HFFc6 (cell line): Measurements from ENCODE around the gene DNAH14. TPM values are rescaled to one million over a fixed set of nuclear protein-coding genes. Genes with fewer than 3 reads are reported as not detected.

Experiments used
- DNase-seq: peaks from one replicate; pipeline ENCODE4 v3.0.0-alpha.2; 2018
- H3K27ac Mint-ChIP-seq: 2 replicates; pipeline ENCODE4 v1.8.0; 2020; ENCODE audit warnings: mild to moderate bottlenecking, mixed read lengths
- H3K27me3 Mint-ChIP-seq: 2 replicates; pipeline ENCODE4 v1.8.0; 2021; ENCODE audit warnings: mild to moderate bottlenecking, moderate library complexity, mixed read lengths; ENCODE audit not compliant: insufficient read depth
- H3K36me3 Mint-ChIP-seq: 2 replicates; pipeline ENCODE4 v1.8.0; 2021; ENCODE audit warnings: low read depth, mixed read lengths
- H3K4me1 Mint-ChIP-seq: 2 replicates; pipeline ENCODE4 v1.8.0; 2020; ENCODE audit warnings: low read depth, mixed read lengths
- H3K4me3 Mint-ChIP-seq: 2 replicates; pipeline ENCODE4 v1.8.0; 2020; ENCODE audit warnings: mild to moderate bottlenecking, moderate library complexity, mixed read lengths
- H3K9me3 Mint-ChIP-seq: 2 replicates; pipeline ENCODE4 v1.8.0; 2020; ENCODE audit warnings: mild to moderate bottlenecking, mixed read lengths
- total RNA-seq, 6 experiments: library from RNA; stranded (reverse); fragmentation: NEBNext Ultra II Directional; extraction: Animal tissue kit (Norgen Biotek cat#: 25700); gene quantifications; 2 replicates in 1 of 6; 3 replicates in 5 of 6; pipeline ENCODE4 v1.2.3, GENCODE V29; 2021
- TF ChIP-seq, protein P1 (sequence below): fragments of 200-600 bp; sonication (generic); IDR thresholded peaks from 2 replicates; pipeline ENCODE4 v1.5.0; 2021; ENCODE audit warnings: antibody characterized with exemption, mild to moderate bottlenecking

DNAH14 gene
- total RNA-seq, 6 experiments from 2014 or later, result 6.0 to 8.4 (median 6.9) TPM

DNA sequence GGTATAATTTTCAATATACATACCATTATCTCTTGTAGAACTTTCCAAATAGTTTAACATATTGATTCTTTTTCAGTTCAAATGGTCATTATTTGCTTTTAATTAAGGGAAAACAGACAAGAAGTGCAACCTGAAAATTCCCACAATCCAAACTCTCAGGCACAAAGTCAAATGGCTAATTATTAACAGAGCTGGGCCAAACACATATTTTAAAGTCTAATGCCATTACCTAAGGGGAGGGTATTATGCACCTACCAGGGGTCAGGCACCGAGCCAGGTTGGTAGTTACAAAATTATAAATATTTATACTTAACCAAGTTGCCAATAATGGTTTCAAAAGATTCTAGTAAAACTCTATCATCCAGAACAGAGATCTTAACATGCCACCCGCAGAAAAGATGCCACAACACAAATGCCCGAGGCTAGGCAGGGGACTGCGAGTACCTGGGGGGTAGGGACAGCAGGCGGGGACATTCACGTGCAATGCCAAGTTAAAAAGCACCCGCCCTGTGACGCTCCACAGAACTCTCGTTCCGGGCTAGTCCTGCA, 483.4 kb downstream of the DNAH14 start:
- H3K4me3 Mint-ChIP-seq, result no peak overlapping the region
- no peak for DNase-seq
- peaks cover 2% of the 10 kb centered on the region; the same call in 1 of the 2 replicates for H3K27me3 Mint-ChIP-seq
- TF ChIP-seq, protein P1, sequence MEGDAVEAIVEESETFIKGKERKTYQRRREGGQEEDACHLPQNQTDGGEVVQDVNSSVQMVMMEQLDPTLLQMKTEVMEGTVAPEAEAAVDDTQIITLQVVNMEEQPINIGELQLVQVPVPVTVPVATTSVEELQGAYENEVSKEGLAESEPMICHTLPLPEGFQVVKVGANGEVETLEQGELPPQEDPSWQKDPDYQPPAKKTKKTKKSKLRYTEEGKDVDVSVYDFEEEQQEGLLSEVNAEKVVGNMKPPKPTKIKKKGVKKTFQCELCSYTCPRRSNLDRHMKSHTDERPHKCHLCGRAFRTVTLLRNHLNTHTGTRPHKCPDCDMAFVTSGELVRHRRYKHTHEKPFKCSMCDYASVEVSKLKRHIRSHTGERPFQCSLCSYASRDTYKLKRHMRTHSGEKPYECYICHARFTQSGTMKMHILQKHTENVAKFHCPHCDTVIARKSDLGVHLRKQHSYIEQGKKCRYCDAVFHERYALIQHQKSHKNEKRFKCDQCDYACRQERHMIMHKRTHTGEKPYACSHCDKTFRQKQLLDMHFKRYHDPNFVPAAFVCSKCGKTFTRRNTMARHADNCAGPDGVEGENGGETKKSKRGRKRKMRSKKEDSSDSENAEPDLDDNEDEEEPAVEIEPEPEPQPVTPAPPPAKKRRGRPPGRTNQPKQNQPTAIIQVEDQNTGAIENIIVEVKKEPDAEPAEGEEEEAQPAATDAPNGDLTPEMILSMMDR, result no peak
- H3K9me3 Mint-ChIP-seq, result no peaks in the 10 kb centered on the region
- peaks cover 16% of the 10 kb centered on the region for H3K36me3 Mint-ChIP-seq
- no peak overlapping the region for H3K27ac Mint-ChIP-seq
- H3K4me1 Mint-ChIP-seq, result no peaks in the 10 kb centered on the region

DNA sequence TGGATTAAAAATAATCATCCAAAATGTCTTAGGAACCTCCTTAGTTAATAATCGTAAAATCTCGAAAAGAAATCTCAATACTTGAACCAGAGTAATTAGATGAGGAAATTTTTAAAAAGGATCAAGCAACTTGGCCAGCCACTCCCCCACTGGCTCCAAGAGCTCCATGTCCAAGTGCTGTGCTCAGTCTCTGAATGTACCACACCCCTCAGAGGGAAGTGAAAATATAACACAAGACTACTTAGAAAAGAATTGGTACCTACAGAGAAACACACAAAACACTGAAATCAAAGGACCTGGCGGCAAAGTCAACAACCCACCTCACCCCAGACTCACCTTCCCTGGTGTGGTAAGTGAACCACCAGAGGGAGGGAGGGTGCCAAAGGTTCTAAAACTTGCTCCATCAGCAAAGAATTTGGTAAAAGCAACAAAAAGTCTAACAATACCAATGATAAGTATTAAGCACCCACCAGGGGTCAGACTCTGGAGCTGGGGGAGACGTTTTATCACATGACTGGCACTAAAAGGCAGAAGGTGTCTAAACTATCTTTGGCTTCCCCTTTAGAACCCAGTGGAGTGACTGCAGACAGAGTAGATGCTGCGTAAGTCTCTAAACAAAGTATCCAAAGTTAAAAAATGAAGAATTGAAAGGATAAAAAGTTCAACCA, 484.4 kb downstream of the DNAH14 start:
- no peak for DNase-seq
- Mint-ChIP-seq H3K27me3 (peaks cover 2% of the 10 kb centered on the region; the same call in 1 of the 2 replicates), H3K4me1 (no peaks in the 10 kb centered on the region), H3K9me3 (no peaks in the 10 kb centered on the region), H3K36me3 (peaks cover 21% of the 10 kb centered on the region), H3K4me3 (no peak overlapping the region), H3K27ac (no peak overlapping the region)
- TF ChIP-seq, protein P1, result peak; percentile 24

DNA sequence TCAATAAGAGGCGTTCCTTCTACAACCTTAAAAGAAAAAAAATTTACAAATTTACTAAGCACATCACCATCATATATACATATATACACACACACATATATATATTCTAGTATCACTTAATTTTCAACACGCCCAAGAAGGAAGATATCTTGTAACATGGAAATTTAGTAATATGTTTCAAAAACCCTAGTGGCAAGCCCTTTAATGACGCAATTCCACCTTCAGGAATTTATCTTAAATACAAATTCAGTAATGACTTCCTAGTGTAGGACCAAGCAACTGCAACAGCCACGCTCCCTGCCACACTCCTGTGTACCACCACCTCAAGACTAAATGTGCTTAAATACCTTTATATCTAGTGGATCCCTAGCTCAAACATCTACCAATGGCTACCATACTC, 485.8 kb downstream of the DNAH14 start:
- TF ChIP-seq, protein P1, result peak; percentile 20; the same call in 1 of the 2 replicates
- no peak overlapping the region for H3K27ac Mint-ChIP-seq
- H3K9me3 Mint-ChIP-seq, result no peaks in the 10 kb centered on the region
- H3K36me3 Mint-ChIP-seq, result peaks cover 24% of the 10 kb centered on the region
- no peaks in the 10 kb centered on the region for H3K4me1 Mint-ChIP-seq
- H3K4me3 Mint-ChIP-seq, result no peak overlapping the region
- peaks cover 2% of the 10 kb centered on the region; the same call in 1 of the 2 replicates for H3K27me3 Mint-ChIP-seq
- no peak for DNase-seq

DNA sequence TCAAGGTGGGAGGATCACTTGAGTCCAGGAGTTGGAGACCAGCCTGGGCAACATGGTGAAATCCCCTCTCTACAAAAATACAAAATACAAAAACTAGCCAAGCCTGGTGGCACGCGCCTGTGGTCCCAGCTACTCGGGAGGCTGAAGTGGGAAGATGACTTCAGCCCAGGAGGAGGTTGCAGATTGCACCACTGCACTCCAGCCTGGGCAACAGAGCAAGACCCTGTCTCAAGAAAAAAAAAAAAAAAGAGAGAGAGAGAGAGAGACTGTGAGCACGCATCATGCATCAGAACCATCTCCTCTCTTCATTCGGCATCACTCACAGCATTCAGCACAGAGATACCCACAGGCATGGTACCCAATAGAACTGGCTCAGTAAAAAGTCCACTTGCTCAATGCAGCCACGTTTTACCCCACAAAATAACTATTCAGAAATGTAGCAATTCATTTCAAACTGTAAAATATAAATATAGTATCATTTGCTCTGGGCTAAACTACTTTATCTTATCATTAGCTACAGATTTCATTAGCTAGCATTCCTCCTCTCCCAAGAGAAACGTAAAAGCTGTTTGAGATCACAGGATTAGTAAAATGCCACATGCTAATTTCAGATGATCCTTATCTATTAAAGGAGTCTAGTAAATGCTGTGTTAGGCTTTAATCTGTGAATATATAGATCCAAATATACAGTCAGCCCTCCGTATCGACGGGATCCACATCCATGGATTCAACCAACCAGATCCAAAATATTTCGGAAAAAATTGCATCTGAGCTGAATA, 486.7 kb downstream of the DNAH14 start:
- TF ChIP-seq, protein P1, result no peak
- Mint-ChIP-seq H3K36me3 (peaks cover 25% of the 10 kb centered on the region), H3K4me1 (no peaks in the 10 kb centered on the region), H3K9me3 (no peaks in the 10 kb centered on the region), H3K27me3 (peaks cover 2% of the 10 kb centered on the region; the same call in 1 of the 2 replicates), H3K4me3 (no peak overlapping the region), H3K27ac (no peak overlapping the region)
- no peak for DNase-seq

DNA sequence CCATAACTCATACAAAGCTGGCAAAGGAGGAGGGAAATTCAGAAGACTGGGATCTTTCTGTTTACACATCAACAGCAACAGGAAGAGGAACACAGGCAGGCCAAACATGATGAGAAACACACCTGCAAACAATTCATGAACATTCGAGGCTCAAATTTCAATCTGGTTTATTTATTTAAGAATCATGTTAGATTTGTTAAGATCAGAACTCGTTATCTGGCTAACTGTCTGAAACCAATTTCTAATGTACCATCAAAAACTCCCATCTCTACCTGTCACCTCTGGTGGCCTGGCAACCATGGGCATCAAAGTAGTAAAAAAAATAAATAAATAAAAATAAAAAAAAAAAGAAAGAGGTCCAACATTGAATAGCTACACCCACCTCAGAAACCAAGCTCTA, 488.6 kb downstream of the DNAH14 start:
- Mint-ChIP-seq H3K36me3 (peaks cover 25% of the 10 kb centered on the region), H3K27ac (no peak overlapping the region), H3K27me3 (no peaks in the 10 kb centered on the region; the same call in 1 of the 2 replicates), H3K9me3 (no peaks in the 10 kb centered on the region), H3K4me3 (no peak overlapping the region), H3K4me1 (peaks cover 13% of the 10 kb centered on the region)
- no peak for DNase-seq
- TF ChIP-seq, protein P1, result no peak
